K562 (cell line): ENCODE results near the gene GIPC3. TPM values are rescaled to one million over a fixed set of nuclear protein-coding genes. Genes with fewer than 3 reads are reported as not detected.

Source experiments
- ATAC-seq: fragments of 200-7000 bp; cut with Tn5 transposase; 3 replicates; pipeline ENCODE4 v1.9.1; 2020; ENCODE audit warnings: moderate library complexity
- BruUV-seq: library from RNA; stranded (reverse); fragments of 400-500 nt; replicated peaks from 2 replicates; lab custom pipeline; 2021; lab: Mats Ljungman, UMichigan
- CTCF ChIA-PET: fragments of 300-600 bp; formaldehyde crosslinking; extraction: SDS; loops from one replicate; lab custom pipeline; 2021; ENCODE audit warnings: low intra/inter-chr PET ratio; lab: Yijun Ruan, JAX
- POLR2A ChIA-PET: fragments of 300-600, 350-650 bp; sonication (Branson Sonifier 250); formaldehyde crosslinking; extraction: SDS; loops from one replicate; lab custom pipeline; 2021; ENCODE audit warnings: antibody characterized with exemption, inconsistent platforms; lab: Yijun Ruan, JAX
- DNase-seq, 4 experiments: peaks; one replicate each; pipeline versions ENCODE4 v3.0.0 to v3.0.0-alpha.2; 2011 to 2018; ENCODE audit warnings: low spot score in 3 of 4, mixed read lengths in 3 of 4; ENCODE audit errors: extremely low read depth in 1 of 4
- FAIRE-seq: peaks from 2 replicates; lab custom pipeline; 2011; peaks lifted over from hg19 to GRCh38; lab: Jason Lieb, UNC
- H2AFZ ChIP-seq: 2 replicates; pipeline ENCODE4 v1.6.0; 2011; ENCODE audit warnings: low read depth, low read length, control low read depth, inconsistent platforms
- H3K27ac ChIP-seq: fragments of 200-600 bp; 3 replicates; pipeline ENCODE4 v1.8.0; 2011; ENCODE audit warnings: low read depth, mild to moderate bottlenecking, control low read depth, inconsistent platforms, low read length, moderate library complexity, mixed read lengths; ENCODE audit errors: extremely low read depth
- H3K27me3 ChIP-seq, 2 experiments: fragments of 300-600 bp in 1 of 2; 2 replicates in 1 of 2; 3 replicates in 1 of 2; pipeline versions ENCODE4 v1.6.0 to v1.8.0; 2011; ENCODE audit warnings: inconsistent platforms in 2 of 2, low read length in 2 of 2, mild to moderate bottlenecking in 1 of 2, mixed read lengths in 1 of 2, moderate library complexity in 1 of 2; ENCODE audit not compliant: control insufficient read depth in 2 of 2, insufficient read depth in 2 of 2
- H3K36me3 ChIP-seq: fragments of 300-600 bp; 3 replicates; pipeline ENCODE4 v1.8.0; 2011; ENCODE audit warnings: mild to moderate bottlenecking, low read length, inconsistent platforms; ENCODE audit not compliant: control insufficient read depth, insufficient read depth
- H3K4me1 ChIP-seq, 2 experiments: fragments of 200-600 bp in 1 of 2; replicated peaks in 1 of 2; 2 replicates in 1 of 2; 3 replicates in 1 of 2; pipeline versions ENCODE4 v1.5.1 to v1.8.0; 2011; ENCODE audit warnings: inconsistent platforms in 2 of 2, low read length in 2 of 2, mild to moderate bottlenecking in 1 of 2, mixed read lengths in 1 of 2, moderate library complexity in 1 of 2; ENCODE audit not compliant: control insufficient read depth in 2 of 2, insufficient read depth in 2 of 2
- H3K4me2 ChIP-seq: 2 replicates; pipeline ENCODE4 v1.6.1; 2011; ENCODE audit warnings: low read length, control low read depth, inconsistent platforms, mixed read lengths; ENCODE audit not compliant: insufficient read depth
- H3K4me3 ChIP-seq: fragments of 200-600 bp; sonication (generic), shearing (Covaris generic); 2 replicates; pipeline ENCODE4 v1.5.1; 2016; ENCODE audit warnings: control low read depth, inconsistent platforms
- H3K79me2 ChIP-seq: fragments of 200-600 bp; 3 replicates; pipeline ENCODE4 v1.8.0; 2011; ENCODE audit warnings: low read length, inconsistent platforms; ENCODE audit not compliant: control insufficient read depth, insufficient read depth
- H3K9ac ChIP-seq, 2 experiments: 2 replicates each; pipeline versions ENCODE4 v1.6.0 to v1.6.1; 2011; ENCODE audit warnings: low read depth in 2 of 2, low read length in 2 of 2, control low read depth in 1 of 2, inconsistent platforms in 1 of 2, mild to moderate bottlenecking in 1 of 2, mixed read lengths in 1 of 2; ENCODE audit not compliant: insufficient read depth in 1 of 2
- H3K9me1 ChIP-seq: one replicate; pipeline ENCODE4 v1.6.0; 2011; ENCODE audit warnings: inconsistent platforms, mild to moderate bottlenecking, low read length, moderate library complexity; ENCODE audit not compliant: control insufficient read depth, insufficient read depth
- H3K9me3 ChIP-seq: replicated peaks from 2 replicates; pipeline ENCODE4 v1.5.1; 2011; ENCODE audit warnings: low read depth, low read length, inconsistent platforms; ENCODE audit not compliant: control insufficient read depth, insufficient read depth
- H4K20me1 ChIP-seq: replicated peaks from 2 replicates; pipeline ENCODE4 v1.6.1; 2011; ENCODE audit warnings: low read length, inconsistent platforms, mixed read lengths; ENCODE audit not compliant: control insufficient read depth, insufficient read depth
- ARID4B ChIP-seq: sonication (generic); formaldehyde crosslinking; IDR thresholded peaks from 2 replicates; pipeline ENCODE4 v1.8.0; 2022; ENCODE audit warnings: mild to moderate bottlenecking, missing genetic modification reagents
- CTCFL ChIP-seq: IDR thresholded peaks from 2 replicates; pipeline ENCODE4 v1.6.1; 2011; ENCODE audit warnings: borderline replicate concordance, low read depth, mild to moderate bottlenecking, moderate library complexity, low read length; ENCODE audit not compliant: insufficient read depth, poor library complexity, severe bottlenecking
- E2F6 ChIP-seq, 2 experiments: IDR thresholded peaks; 2 replicates each; pipeline ENCODE4 v1.6.1; 2011; ENCODE audit warnings: borderline replicate concordance in 1 of 2, control low read depth in 1 of 2, low read depth in 1 of 2, low read length in 1 of 2, mild to moderate bottlenecking in 1 of 2, mixed read lengths in 1 of 2, moderate library complexity in 1 of 2; ENCODE audit not compliant: insufficient read depth in 1 of 2, insufficient read length in 1 of 2, poor library complexity in 1 of 2, severe bottlenecking in 1 of 2; ENCODE audit errors: extremely low read depth in 1 of 2
- MAX ChIP-seq: sonication (generic); formaldehyde crosslinking; IDR thresholded peaks from 2 replicates; pipeline ENCODE4 v1.9.0; 2022; ENCODE audit warnings: mild to moderate bottlenecking, missing genetic modification reagents
- MNT ChIP-seq, 2 experiments: fragments of 450-650 bp; conservative IDR thresholded peaks; 2 replicates each; pipeline ENCODE4 v1.6.1; 2017; ENCODE audit warnings: mild to moderate bottlenecking in 2 of 2, moderate library complexity in 2 of 2
- RBFOX2 ChIP-seq: fragments of 200-400 bp; formaldehyde crosslinking; IDR thresholded peaks from 2 replicates; pipeline ENCODE4 v1.6.1; 2017; ENCODE audit warnings: low read depth, mild to moderate bottlenecking, low read length, moderate library complexity
- USF1 ChIP-seq: sonication (generic); formaldehyde crosslinking; IDR thresholded peaks from 2 replicates; pipeline ENCODE4 v1.9.0; 2022; ENCODE audit warnings: mild to moderate bottlenecking, missing genetic modification reagents
- XRCC3 ChIP-seq: fragments of 450-650 bp; IDR thresholded peaks from 2 replicates; pipeline ENCODE4 v1.6.1; 2017; ENCODE audit warnings: mild to moderate bottlenecking, moderate library complexity
- ZNF57 ChIP-seq: fragments of 450-650 bp; formaldehyde crosslinking; IDR thresholded peaks from 2 replicates; pipeline ENCODE4 v1.4.0; 2020; ENCODE audit warnings: mild to moderate bottlenecking, moderate library complexity
- WGBS: fragments of 100-300 bp; shearing (Covaris generic); methylation state at CpG from one replicate; pipeline ENCODE4 v1.1.6; 2016; ENCODE audit warnings: low coverage, mixed read lengths; ENCODE audit not compliant: insufficient coverage; ENCODE audit errors: missing lambda C conversion rate; 5-methylcytosine and 5-hydroxymethylcytosine counted together
- in situ Hi-C: fragments of 300-500 bp; cut with MboI; formaldehyde crosslinking; loops from 4 replicates; pipeline ENCODE4 v1.15.0; 2018; ENCODE audit warnings: inconsistent platforms, mixed read lengths
- intact Hi-C: fragments of 100-400 bp; cut with micrococcal nuclease; formaldehyde crosslinking; loops from 2 replicates; pipeline ENCODE4 v1.14.2; 2022
- polyA plus RNA-seq, 8 experiments: library from polyadenylated mRNA; depleted of rRNA in 4 of 8; stranded (reverse) in 5 of 8; unstranded in 3 of 8; fragments of >200 nt; fragmentation: Nextera tagmentation in 2 of 8; fragmentation: Illumina TruSeq in 1 of 8; extraction: Ambion mirVana in 2 of 8; extraction: Trizol in 1 of 8; gene quantifications; 2 replicates each; pipeline versions ENCODE4 v1.2.1 to v1.2.3, GENCODE V29; 2011 to 2014; ENCODE audit warnings: inconsistent platforms in 1 of 8, missing spikeins in 1 of 8
- total RNA-seq, 7 experiments: library from RNA; depleted of rRNA in 6 of 7; stranded (reverse); fragments of >200 nt in 6 of 7; fragmentation: Illumina TruSeq in 2 of 7; extraction: Trizol in 2 of 7; gene quantifications; 2 replicates each; pipeline versions ENCODE4 v1.2.1 to v1.2.3, GENCODE V29; 2011 to 2021; ENCODE audit warnings: low replicate concordance in 1 of 7

GIPC3 gene
- total and polyA plus RNA-seq, 9 of the 15 experiments (the other 6 are each of a cell fraction or from before 2014, with no cell fraction given): 0.03 to 3.6 (median 1.5) TPM; not detected in 1

GRCh38 chr19:3604987-3605343, 19.7 kb downstream of the GIPC3 start:
- CTCF ChIA-PET: no interaction called here
- Histone ChIP-seq H2AFZ (0 out of 2 replicates have a peak overlapping the region, but pooled peaks have one; percentile 95), H3K4me1 (peaks cover 38 to 75% of the 10 kb centered on the region in 2 experiments), H3K36me3 (peaks cover 26% of the 10 kb centered on the region; the same call in 1 of the 3 replicates), H3K79me2 (peaks cover 44% of the 10 kb centered on the region), H3K4me3 (peak overlapping the region; percentile 89), H3K27ac (no peak overlapping the region; the same call in 2 of the 3 replicates), H3K9me3 (no peaks in the 10 kb centered on the region), H3K4me2 (peak overlapping the region; percentile 91), H3K9ac (peak overlapping the region; percentile 0 to 80; a peak in 2 of 4 replicates), H3K27me3 (no peaks in the 10 kb centered on the region), H4K20me1 (no peaks in the 10 kb centered on the region), H3K9me1 (peaks cover 2% of the 10 kb centered on the region)
- FAIRE-seq (no peak), DNase-seq (no peak), ATAC-seq (no peak)
- in situ Hi-C loops: no loop called here
- BruUV-seq: no TSS peak
- POLR2A ChIA-PET: interaction anchor here (0.6 to 1.1 kb wide), 2 partner anchors 26 to 50 kb away, joined by 3 to 4 read pairs; no protein-coding TSS in a partner anchor
- WGBS: 30% methylated on average over 11 of the region's 11 CpGs
- intact Hi-C loops: loop anchor here (10.0 kb wide), 1 partner anchor 60 kb away; no protein-coding TSS in a partner anchor
- TF ChIP-seq CTCFL: no peak
- TF ChIP-seq RBFOX2: peak; percentile 50
- TF ChIP-seq MNT (conservative IDR thresholded peaks at IDR 0.05): peak in 1 of 2 experiments; percentile 38; a peak in 1 of 4 replicates
- TF ChIP-seq MAX (CRISPR knock-in tag): peak; percentile 46; the same call in 1 of the 2 replicates
- TF ChIP-seq USF1 (CRISPR knock-in tag): peak; percentile 44
- TF ChIP-seq ZNF57 (CRISPR knock-in tag): 0 out of 2 replicates have a peak, but pooled peaks have one; percentile 34
- TF ChIP-seq E2F6 (IDR thresholded peaks at IDR 0.05; ENCODE audit: borderline replicate concordance in 1 of 2, extremely low read depth in 1 of 2, insufficient read depth in 1 of 2, insufficient read length in 1 of 2, low read depth in 1 of 2, low read length in 1 of 2, poor library complexity in 1 of 2, severe bottlenecking in 1 of 2): no peak
- peak; percentile 70 for TF ChIP-seq ARID4B (CRISPR knock-in tag)
- no peak for TF ChIP-seq XRCC3
